Epithelial cell of esophagus (primary cell): ENCODE results near the gene EGFL8.
A peak's percentile ranks its signal among the peaks of the same experiment; 100 is the strongest.

Source experiments
- DNase-seq: peaks from one replicate; pipeline ENCODE4 v3.0.0; 2010; ENCODE audit warnings: low read depth
- H3K4me3 ChIP-seq: 2 replicates; pipeline ENCODE4 v1.5.1; 2011; ENCODE audit warnings: mild to moderate bottlenecking, low read length, control low read depth
- TF ChIP-seq, protein P1 (sequence below): IDR thresholded peaks from 2 replicates; pipeline ENCODE4 v1.5.1; 2011; ENCODE audit warnings: low read depth, mild to moderate bottlenecking, low read length, control low read depth, inconsistent platforms; ENCODE audit not compliant: insufficient read depth; ENCODE audit errors: missing control alignments

Gene EGFL8

DNA sequence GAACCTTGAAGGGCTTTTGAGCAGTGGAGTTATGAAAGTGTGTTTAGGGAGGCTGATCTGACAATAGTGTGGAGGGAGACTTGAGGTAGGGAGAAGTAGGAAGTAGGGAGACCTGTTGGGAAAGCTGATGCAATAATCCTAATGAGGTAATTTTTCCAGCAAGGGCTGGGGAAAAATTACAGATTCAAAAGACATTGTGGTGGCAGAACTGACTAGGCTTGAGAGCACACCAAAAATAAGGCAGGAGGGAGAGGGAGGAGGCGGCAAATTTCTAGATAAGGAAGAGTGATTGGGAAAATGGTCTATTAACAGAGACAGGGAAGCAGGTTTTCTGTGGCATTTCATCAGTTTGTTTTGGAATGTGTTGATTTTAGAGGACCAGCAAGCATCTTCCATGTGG lies 18.1 kb upstream of the EGFL8 start:
- TF ChIP-seq, protein P1, sequence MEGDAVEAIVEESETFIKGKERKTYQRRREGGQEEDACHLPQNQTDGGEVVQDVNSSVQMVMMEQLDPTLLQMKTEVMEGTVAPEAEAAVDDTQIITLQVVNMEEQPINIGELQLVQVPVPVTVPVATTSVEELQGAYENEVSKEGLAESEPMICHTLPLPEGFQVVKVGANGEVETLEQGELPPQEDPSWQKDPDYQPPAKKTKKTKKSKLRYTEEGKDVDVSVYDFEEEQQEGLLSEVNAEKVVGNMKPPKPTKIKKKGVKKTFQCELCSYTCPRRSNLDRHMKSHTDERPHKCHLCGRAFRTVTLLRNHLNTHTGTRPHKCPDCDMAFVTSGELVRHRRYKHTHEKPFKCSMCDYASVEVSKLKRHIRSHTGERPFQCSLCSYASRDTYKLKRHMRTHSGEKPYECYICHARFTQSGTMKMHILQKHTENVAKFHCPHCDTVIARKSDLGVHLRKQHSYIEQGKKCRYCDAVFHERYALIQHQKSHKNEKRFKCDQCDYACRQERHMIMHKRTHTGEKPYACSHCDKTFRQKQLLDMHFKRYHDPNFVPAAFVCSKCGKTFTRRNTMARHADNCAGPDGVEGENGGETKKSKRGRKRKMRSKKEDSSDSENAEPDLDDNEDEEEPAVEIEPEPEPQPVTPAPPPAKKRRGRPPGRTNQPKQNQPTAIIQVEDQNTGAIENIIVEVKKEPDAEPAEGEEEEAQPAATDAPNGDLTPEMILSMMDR = no peak
- DNase-seq = peak; percentile 41
- no peak overlapping the region for H3K4me3 ChIP-seq

DNA sequence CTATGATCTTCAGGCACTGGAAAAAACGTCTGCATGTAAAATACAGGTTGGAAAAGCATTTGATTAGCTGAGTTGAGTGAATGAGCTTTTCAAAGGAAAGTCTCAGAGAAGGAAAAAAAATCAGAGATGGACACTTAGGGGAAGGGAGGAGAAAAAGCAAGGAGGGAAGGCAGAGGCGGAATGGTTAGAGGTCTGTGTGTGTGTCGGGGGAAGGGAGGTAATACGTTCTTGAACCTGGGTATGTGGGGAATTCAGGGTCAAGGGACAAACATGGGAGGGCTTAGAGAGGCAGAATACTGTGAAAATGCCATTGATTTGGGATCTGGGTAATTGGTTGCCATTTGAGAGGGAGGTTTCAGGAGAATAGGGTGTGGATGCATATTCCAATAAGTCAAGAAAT lies 17.7 kb upstream of the EGFL8 start:
- TF ChIP-seq, protein P1 = no peak
- DNase-seq = no peak
- no peak overlapping the region for H3K4me3 ChIP-seq

DNA sequence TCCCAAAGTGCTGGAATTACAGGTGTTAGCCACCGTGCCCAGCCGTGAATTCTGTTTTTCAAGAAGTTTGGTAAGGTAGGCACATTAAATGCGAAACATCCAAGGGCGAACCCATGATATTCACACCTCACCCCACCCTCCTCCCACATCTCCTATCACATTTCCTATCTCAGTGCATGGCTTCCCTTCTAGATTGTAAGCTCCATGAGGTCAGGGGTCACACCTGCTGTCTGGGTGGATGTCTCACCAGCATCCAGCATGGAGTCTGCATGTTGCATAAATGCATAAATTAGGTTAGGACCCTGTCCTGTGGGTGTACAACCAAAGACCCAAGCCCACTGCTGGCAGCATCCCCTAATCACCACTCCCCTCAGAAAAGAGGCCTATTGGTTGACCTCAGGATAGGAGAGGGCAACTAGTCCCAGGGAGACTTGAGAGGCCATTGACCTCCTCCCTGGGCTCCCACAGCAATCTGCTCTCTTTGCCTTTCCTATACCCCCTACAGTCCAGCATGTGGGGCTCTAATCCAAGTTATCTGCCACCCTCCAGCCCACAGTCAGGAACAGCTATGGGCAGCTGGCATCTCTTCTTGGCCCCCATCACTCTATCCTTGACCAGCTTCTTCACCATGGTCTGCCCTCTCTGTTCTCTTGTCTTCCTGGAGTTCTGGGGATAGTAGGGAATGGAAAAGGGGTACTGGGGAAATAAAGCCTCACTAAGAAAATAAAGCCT lies 16.8 kb upstream of the EGFL8 start:
- TF ChIP-seq, protein P1 = no peak
- DNase-seq = no peak
- H3K4me3 ChIP-seq = peak overlapping the region; percentile 82

DNA sequence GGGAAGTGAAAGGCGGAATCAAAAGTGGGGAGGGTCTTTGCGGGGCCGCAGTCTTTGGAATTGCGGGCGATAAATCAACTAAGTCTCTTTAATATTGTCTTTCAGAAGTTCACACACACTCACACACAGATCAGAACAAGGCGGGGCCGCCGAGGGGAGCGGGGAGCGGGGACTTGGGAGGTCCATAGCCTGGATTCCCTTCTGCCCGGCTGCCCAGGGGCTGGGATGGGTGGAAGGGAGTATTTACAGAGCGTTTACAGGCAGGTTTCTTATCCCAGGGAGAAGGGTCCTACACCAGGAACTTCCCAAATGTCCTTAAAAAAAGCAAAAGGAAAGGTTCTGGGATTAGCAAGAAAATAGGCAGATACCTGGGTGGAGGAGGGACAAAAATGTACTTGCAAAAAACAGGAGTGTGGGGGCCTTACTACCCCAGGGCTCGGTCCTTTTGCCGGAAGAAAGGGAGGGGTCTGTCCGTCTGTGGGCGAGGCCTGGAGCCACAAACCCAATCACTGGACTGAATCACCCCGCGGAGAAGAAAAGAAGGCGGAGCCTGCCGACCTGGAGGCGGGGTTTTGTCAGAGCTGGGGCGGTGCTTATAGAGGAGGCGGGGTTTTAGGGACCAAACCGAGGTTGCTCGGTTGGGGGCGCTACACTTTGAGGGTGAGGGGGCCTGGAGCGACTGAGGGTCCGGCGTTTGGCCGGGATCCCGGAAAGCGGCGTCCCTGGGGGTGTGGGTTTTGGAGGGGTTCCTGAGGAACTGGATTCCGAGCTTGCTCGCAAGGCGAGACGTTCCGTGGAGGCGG lies 15.9 kb upstream of the EGFL8 start:
- TF ChIP-seq, protein P1 = peak; percentile 55
- peak overlapping the region; percentile 82 for H3K4me3 ChIP-seq
- peak; percentile 89 for DNase-seq

- TF ChIP-seq, protein P1 = no peak
- peak overlapping the region; percentile 82 for H3K4me3 ChIP-seq
- no peak for DNase-seq
Measured at GRCh38 chr6:32149092-32149755, 15.2 kb upstream of the EGFL8 start.

- DNase-seq = no peak
- no peak overlapping the region for H3K4me3 ChIP-seq
- TF ChIP-seq, protein P1 = no peak
Measured at GRCh38 chr6:32149932-32150870, 14.2 kb upstream of the EGFL8 start.
